Panc1 (cell line): ENCODE measurements around the gene TLE7. TPM values are rescaled to one million over a fixed set of nuclear protein-coding genes. Genes with fewer than 3 reads are reported as not detected.

Source experiments
- ATAC-seq: fragments of 200-7000 bp; cut with Tn5 transposase; 2 replicates; pipeline ENCODE4 v1.9.1; 2020; ENCODE audit warnings: mild to moderate bottlenecking, moderate library complexity
- BruUV-seq: library from RNA; stranded (reverse); fragments of 400-500 nt; replicated peaks from 2 replicates; lab custom pipeline; 2021; lab: Mats Ljungman, UMichigan
- CTCF ChIA-PET: fragments of 300-600 bp; sonication (Branson Sonifier 250); formaldehyde crosslinking; loops from one replicate; lab custom pipeline; 2022; ENCODE audit warnings: antibody characterized with exemption; lab: Charles Lee
- POLR2A ChIA-PET: fragments of 300-600 bp; sonication (Branson Sonifier 250); formaldehyde crosslinking; loops from one replicate; lab custom pipeline; 2022; ENCODE audit warnings: antibody characterized with exemption; lab: Charles Lee
- DNase-seq: peaks from one replicate; pipeline ENCODE4 v3.0.0-alpha.2; 2010; ENCODE audit warnings: low read depth, low spot score
- H3K27ac ChIP-seq: 2 replicates; pipeline ENCODE4 v1.5.1; 2011; ENCODE audit warnings: mild to moderate bottlenecking, low read length, inconsistent platforms
- H3K27me3 ChIP-seq: fragments of 200-500 bp; sonication (Bioruptor generic); 2 replicates; pipeline ENCODE4 v1.6.0; 2014; ENCODE audit warnings: low read length, inconsistent platforms; ENCODE audit not compliant: control insufficient read depth, insufficient read depth
- H3K36me3 ChIP-seq: fragments of 200-500 bp; sonication (Bioruptor generic); 2 replicates; pipeline ENCODE4 v1.5.1; 2014; ENCODE audit warnings: inconsistent platforms, mild to moderate bottlenecking, low read length, moderate library complexity; ENCODE audit not compliant: control insufficient read depth, insufficient read depth
- H3K4me1 ChIP-seq: 2 replicates; pipeline ENCODE4 v1.5.1; 2011; ENCODE audit warnings: inconsistent platforms, mild to moderate bottlenecking, low read length, moderate library complexity; ENCODE audit not compliant: control insufficient read depth, insufficient read depth
- H3K4me3 ChIP-seq, 2 experiments: 2 replicates each; pipeline ENCODE4 v1.5.1; 2011 to 2012; ENCODE audit warnings: low read depth in 2 of 2, low read length in 2 of 2, mild to moderate bottlenecking in 2 of 2, inconsistent platforms in 1 of 2, moderate library complexity in 1 of 2
- H3K9me3 ChIP-seq: fragments of 200-500 bp; sonication (Bioruptor generic); 2 replicates; pipeline ENCODE4 v1.5.1; 2014; ENCODE audit warnings: low read depth, mild to moderate bottlenecking, inconsistent platforms, low read length, moderate library complexity; ENCODE audit not compliant: control insufficient read depth, insufficient read depth
- CTCF ChIP-seq: fragments of 450-650 bp; IDR thresholded peaks from 2 replicates; pipeline ENCODE4 v1.5.1; 2017; ENCODE audit warnings: mild to moderate bottlenecking
- POLR2AphosphoS5 ChIP-seq: IDR thresholded peaks from 2 replicates; pipeline ENCODE4 v1.6.1; 2012; ENCODE audit warnings: mild to moderate bottlenecking, low read depth, low read length, moderate library complexity
- REST ChIP-seq, 2 experiments: IDR thresholded peaks; 2 replicates each; pipeline ENCODE4 v1.6.1; 2011 to 2012; ENCODE audit warnings: low read depth in 2 of 2, control low read depth in 1 of 2, low read length in 1 of 2, mild to moderate bottlenecking in 1 of 2, moderate library complexity in 1 of 2; ENCODE audit not compliant: insufficient read depth in 1 of 2
- SIN3A ChIP-seq: IDR thresholded peaks from 2 replicates; pipeline ENCODE4 v1.6.1; 2012; ENCODE audit warnings: low read depth, mild to moderate bottlenecking, low read length, moderate library complexity, borderline replicate concordance; ENCODE audit not compliant: insufficient read depth
- TCF7L2 ChIP-seq: IDR thresholded peaks from 2 replicates; pipeline ENCODE4 v1.6.1; 2011; ENCODE audit warnings: mild to moderate bottlenecking, low read depth, low read length, inconsistent platforms
- in situ Hi-C: cut with HindIII; loops from 2 replicates; pipeline ENCODE4 v1.10.0; 2016; ENCODE audit warnings: low sequenced_read_pairs, low pct_unique_long_range_greater_than_20kb
- intact Hi-C: fragments of 100-400 bp; cut with micrococcal nuclease; formaldehyde crosslinking; loops from one replicate; pipeline ENCODE4 v1.10.0; 2022; ENCODE audit not compliant: unreplicated experiment
- total RNA-seq: library from RNA; stranded (reverse); gene quantifications from one replicate; pipeline ENCODE4 v1.2.1, GENCODE V29; 2021; ENCODE audit not compliant: unreplicated experiment

TLE7 gene
- total RNA-seq, 1 experiment from 2014 or later: not detected

GRCh38 chr16:71429581-71429980, 12.3 kb downstream of the TLE7 start:
- TF ChIP-seq TCF7L2 (no peak), POLR2AphosphoS5 (no peak), REST (IDR thresholded peaks at IDR 0.05; ENCODE audit: insufficient read depth in 1 of 2, low read depth in 2 of 2, low read length in 1 of 2) (no peak), SIN3A (no peak), CTCF (no peak)
- Histone ChIP-seq H3K36me3 (no peaks in the 10 kb centered on the region), H3K27me3 (no peaks in the 10 kb centered on the region), H3K27ac (no peak overlapping the region), H3K9me3 (no peaks in the 10 kb centered on the region), H3K4me3 (no peak overlapping the region), H3K4me1 (peaks cover 4% of the 10 kb centered on the region; the same call in 1 of the 2 replicates)
- in situ Hi-C loops (no loop called here), intact Hi-C loops (no loop called here)
- BruUV-seq: no TSS peak
- ChIA-PET CTCF (no interaction called here), POLR2A (no interaction called here)
- no peak for DNase-seq
- ATAC-seq: no peak

GRCh38 chr16:71428883-71429282, 13.0 kb downstream of the TLE7 start:
- BruUV-seq: no TSS peak
- intact Hi-C loops: no loop called here
- Histone ChIP-seq H3K27ac (no peak overlapping the region), H3K4me3 (no peak overlapping the region), H3K4me1 (peaks cover 4% of the 10 kb centered on the region; the same call in 1 of the 2 replicates), H3K9me3 (no peaks in the 10 kb centered on the region), H3K27me3 (no peaks in the 10 kb centered on the region), H3K36me3 (no peaks in the 10 kb centered on the region)
- DNase-seq: no peak
- POLR2A ChIA-PET: no interaction called here
- CTCF ChIA-PET: no interaction called here
- in situ Hi-C loops: no loop called here
- no peak for ATAC-seq
- TF ChIP-seq TCF7L2 (no peak), POLR2AphosphoS5 (no peak), REST (IDR thresholded peaks at IDR 0.05; ENCODE audit: insufficient read depth in 1 of 2, low read depth in 2 of 2, low read length in 1 of 2) (no peak), SIN3A (no peak), CTCF (no peak)
